ENCODE results near the gene TASOR2.
A peak's percentile ranks its signal among the peaks of the same experiment; 100 is the strongest.

The TASOR2 gene, protein sequence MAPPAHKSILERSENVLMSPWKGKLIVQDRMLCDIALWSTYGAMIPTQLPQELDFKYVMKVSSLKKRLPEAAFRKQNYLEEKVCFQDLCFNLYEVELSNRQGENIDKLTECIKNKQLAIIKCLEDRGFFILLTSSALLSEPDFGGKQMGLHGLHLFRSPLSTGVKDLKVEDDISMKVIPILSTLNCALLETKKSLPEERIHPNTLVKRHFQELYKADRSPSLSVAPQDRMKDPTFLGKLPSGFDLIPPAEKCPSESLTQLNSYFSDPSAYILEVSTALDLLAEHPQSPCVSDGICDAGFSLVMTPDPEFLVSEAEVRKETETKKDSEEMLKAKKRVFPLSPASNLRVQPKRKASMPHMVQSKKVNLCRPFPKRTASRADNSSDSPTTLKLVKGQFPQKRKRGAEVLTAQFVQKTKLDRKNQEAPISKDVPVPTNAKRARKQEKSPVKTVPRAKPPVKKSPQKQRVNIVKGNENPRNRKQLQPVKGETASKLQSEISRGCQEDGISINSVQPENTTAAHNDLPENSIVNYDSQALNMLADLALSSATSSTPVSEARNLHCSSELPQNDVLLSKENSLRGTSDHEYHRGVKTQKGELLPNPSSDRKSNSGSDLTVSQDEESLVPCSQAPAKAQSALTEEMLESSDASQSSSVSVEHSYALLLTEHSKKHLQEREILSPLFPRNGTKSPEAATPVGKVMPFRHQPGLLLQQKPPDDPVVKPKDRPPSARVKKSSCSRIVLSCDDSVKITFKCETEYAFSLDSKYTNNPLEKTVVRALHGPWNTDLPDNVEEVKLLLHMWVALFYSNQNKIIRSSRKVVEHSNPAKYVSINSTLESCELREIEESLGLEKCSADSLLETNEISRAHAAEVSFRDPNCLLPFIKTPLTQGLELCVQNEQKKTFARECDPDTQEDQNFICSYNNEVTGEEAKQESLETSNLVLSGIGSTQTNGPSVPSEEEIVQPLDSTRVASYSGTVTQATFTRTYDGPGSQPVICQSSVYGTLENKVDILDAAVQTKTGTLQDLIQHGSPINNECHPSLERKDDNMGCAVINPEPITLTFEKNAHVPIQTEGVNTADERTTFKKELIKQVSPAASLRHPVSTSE (N-terminal part only)

GRCh38 chr10:5684318-5684970 is at the start of gene TASOR2:
TSS of gene TASOR2 (plus strand) at chr10:5684838. CDS start at chr10:5720643, 35,805 bp downstream.
- peak; percentile 81 to 96 (median 92) for DNase-seq (ENCODE audit: low read depth in 2 of 3, low spot score in 2 of 3)

DNA sequence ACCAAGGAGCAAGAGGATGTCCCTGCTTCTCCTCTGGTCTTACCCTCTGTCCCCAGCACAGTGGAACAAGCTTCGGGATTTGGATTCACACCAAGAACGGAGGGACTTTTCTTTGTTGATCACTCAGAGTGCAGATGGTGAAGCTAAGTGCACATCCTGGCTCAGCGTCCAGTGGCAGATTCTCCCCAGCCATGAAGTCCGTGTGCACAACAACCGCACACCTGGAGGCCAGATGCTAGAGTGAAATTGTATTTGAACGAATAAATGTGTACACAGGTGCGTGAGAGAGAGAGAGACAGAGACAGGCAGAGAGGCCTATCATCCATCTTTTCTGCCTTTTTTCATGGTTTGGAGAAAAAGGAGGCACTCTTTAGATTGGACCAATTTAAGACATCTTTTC is 49.7 kb upstream of the TASOR2 start:
- DNase-seq (ENCODE audit: low read depth in 2 of 3, low spot score in 2 of 3) = no peak

DNA sequence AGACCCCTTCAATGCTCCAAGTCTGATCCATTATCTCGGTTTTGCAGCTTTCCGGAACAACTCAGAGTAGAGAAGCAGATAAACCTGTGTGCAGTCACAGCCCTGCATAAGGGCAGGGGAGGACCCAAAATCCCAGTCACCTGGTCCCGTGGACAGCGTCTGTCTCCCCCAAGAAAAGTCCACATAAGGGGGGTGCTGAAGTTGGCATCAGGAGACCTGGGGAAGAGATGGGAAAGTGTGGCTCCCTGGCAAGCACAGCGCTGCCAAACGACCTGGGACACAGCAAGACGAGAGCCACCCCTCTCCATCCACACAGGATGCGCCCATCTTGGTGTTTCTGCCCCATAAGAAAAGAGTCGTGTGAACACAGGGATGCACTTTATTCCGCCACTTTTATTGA is 46.1 kb upstream of the TASOR2 start:
- no peak for DNase-seq (ENCODE audit: low read depth in 2 of 3, low spot score in 2 of 3)

GRCh38 chr10:5639066-5639465 is 45.6 kb upstream of the TASOR2 start:
- no peak for DNase-seq (ENCODE audit: low read depth in 2 of 3, low spot score in 2 of 3)

DNA sequence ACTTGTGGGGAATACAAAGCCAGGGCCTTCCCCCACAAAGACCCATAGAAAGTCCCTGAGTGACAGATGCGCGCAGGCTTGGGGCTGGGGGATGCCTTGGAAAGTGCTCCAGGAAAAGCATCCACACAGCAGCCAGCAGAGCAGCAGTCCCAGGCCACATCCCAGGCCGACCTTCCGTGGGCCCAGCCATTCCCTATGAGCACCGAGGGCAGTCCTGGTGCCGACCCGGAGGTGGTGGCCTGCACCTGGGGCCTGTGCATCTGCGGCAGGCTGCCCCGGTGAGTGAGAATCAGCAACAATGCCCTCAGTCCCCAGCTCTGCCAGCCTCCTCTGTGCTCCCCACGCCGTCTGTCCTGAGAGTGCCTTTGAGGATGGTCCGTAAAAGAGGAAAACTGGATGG is 44.6 kb upstream of the TASOR2 start:
- DNase-seq (ENCODE audit: low read depth in 2 of 3, low spot score in 2 of 3) = no peak

GRCh38 chr10:5640501-5640900 is 44.1 kb upstream of the TASOR2 start:
- no peak for DNase-seq (ENCODE audit: low read depth in 2 of 3, low spot score in 2 of 3)

DNA sequence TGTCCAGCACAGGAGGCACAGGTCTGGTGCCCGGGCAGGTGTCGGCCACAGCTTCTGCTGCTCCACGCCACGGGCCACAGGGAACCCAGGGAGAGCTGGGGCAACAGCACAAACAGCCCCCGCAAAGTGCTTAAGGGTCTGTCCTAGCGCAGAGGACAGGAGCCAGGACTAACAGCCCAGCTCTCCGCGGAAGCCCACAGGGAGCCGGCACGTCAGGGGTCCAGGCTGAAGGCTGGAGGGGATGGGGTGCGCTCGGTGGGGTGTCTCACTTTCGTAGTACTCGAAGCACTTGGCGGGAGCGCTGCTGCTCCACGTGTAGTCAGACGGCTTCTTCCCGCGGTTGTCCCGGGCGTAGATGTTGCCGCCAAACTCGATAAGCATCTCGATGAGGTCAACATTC is 43.1 kb upstream of the TASOR2 start:
- no peak for DNase-seq (ENCODE audit: low read depth in 2 of 3, low spot score in 2 of 3)

DNA sequence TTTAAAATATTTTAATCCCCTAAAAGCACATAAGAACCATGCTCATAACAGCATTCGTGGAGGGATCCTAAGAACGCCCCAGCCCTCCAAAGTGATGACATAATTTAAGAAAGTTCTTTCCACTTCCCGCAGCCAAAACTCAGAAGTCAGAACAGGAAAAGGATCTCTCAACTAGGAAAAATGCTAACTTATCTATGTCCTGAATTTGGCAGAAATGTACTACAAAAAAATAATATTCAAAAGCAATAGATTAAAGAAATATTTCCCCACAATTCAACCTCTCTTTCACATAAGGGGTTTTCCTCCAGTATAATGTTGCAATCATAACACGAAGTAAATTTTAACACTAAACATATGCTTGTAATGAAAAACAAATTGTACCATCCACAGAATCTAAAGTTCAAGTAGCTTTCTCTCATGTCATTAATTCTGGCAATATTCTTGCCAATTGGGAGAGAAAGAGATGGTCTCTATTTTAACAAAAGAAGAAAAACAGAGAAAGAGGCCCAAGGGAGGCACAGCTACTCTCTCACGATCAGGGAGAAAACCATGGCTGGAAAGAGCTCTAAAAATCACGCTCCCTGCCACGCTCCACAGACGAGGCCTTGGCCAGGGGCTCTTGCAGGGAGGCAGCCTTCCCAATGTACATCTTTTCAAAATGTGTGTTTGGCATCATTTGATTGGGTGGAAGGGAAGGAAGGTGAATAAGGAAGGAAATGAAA is 41.1 kb upstream of the TASOR2 start:
- no peak for DNase-seq (ENCODE audit: low read depth in 2 of 3, low spot score in 2 of 3)

DNA sequence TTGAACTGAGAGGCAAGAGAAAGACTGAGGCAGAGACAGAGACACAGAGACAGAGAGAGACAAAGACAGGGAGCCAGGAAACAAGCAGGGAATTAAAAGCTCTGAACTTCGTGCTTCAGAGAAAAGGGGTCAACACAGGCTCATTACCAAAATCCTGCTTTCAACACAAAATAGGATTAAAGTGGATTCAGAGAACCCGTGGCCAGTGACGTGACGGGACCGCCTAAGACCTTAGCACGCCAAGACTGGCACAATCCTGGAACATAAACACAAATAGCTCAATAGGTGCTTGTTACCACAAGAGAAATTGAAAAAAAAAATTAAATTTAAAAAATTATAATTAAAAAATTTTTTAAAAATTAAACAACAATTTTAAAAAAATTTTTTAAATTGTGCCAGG is 39.7 kb upstream of the TASOR2 start:
- no peak for DNase-seq (ENCODE audit: low read depth in 2 of 3, low spot score in 2 of 3)

GRCh38 chr10:5645375-5645774 is 39.3 kb upstream of the TASOR2 start:
- DNase-seq (ENCODE audit: low read depth in 2 of 3, low spot score in 2 of 3) = no peak

- no peak for DNase-seq (ENCODE audit: low read depth in 2 of 3, low spot score in 2 of 3)
These were observed 38.6 kb upstream of the TASOR2 start for GRCh38 chr10:5645944-5646617.

DNA sequence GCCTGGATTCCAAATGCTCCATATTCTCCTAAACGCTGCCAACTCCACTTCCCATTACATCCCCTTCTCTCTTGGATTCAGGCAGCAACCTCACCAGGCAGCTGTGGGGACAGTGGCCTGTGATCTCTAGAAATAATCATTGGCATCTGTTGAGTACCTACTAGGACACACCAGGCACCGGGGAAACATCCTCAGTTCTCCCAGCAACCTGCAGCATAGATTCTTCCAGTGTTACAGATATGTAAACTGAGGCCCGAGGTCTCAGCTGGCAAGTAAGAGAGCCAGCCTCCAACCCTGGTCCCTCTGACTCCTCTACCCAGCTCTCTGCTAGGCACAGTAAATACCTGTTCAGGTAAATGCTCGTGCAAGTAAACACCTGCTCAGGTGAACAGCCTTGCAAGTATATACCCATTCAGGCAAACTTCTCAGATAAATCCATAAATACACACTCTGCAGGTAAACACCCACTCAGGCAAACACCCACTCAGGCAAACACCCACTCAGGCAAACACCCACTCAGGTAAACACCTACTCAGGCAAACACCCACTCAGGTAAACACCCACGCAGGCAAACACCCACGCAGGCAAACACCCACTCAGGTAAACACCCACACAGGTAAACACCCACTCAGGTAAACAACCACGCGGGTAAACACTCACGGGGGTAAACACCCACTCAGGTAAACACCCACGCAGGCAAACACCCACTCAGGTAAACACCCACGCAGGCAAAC is 37.0 kb upstream of the TASOR2 start:
- DNase-seq (ENCODE audit: low read depth in 2 of 3, low spot score in 2 of 3) = no peak

DNA sequence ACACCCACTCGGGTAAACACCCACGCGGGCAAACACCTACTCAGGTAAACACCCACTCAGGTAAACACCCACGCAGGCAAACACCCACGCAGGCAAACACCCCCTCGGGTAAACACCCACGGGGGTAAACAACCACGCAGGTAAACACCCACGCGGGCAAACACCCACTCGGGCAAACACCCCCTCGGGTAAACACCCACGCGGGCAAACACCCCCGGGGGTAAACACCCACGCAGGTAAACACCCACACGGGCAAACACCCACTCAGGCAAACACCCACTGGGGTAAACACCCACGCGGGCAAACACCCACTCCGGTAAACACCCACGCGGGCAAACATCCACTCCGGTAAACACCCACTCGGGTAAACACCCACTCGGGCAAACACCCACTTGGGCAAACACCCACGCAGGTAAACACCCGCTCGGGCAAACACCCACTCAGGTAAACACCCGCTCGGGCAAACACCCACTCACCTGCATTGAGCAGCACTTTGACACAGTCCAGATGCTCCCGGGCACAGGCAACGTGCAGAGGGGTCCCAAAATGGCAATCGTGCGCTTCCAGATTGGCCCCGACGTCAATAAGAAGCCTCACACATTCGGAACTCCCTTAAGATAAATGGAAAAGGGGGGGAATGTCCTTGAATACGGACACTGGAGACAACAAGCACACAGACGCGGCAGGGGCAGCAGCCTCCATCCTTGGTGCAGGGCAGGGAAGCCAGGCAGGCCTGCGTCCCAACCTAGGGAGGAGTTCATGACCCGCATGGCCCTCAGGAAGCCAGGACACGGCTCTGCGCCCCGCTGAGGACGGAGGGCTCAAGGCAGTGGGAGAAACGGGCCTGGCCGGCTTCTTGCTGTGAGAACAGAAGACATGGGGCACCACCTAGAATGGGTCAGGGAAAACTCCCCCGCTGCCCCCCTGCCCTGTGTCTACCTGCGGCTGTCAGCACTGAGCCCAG is 35.9 kb upstream of the TASOR2 start:
- DNase-seq (ENCODE audit: low read depth in 2 of 3, low spot score in 2 of 3) = no peak

DNA sequence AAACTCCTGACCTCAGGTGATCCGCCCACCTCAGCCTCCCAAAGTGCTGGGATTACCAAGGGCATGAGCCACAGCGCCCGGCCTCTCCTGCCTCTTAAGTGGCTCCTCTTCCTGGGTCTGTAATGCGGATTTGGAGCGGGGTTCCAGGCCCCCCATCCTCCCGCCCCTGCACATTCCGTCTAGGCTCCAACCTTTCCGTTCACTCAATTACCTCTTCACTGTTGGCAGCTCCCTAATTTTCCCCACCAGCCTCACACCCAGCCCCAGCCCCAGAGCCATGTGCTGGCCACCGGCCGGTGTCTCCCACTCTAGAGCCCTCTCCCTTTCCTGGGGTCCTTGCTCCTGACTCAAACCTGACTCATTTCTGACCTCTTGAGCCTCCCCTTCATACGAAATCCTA is 34.9 kb upstream of the TASOR2 start:
- DNase-seq (ENCODE audit: low read depth in 2 of 3, low spot score in 2 of 3) = no peak

DNA sequence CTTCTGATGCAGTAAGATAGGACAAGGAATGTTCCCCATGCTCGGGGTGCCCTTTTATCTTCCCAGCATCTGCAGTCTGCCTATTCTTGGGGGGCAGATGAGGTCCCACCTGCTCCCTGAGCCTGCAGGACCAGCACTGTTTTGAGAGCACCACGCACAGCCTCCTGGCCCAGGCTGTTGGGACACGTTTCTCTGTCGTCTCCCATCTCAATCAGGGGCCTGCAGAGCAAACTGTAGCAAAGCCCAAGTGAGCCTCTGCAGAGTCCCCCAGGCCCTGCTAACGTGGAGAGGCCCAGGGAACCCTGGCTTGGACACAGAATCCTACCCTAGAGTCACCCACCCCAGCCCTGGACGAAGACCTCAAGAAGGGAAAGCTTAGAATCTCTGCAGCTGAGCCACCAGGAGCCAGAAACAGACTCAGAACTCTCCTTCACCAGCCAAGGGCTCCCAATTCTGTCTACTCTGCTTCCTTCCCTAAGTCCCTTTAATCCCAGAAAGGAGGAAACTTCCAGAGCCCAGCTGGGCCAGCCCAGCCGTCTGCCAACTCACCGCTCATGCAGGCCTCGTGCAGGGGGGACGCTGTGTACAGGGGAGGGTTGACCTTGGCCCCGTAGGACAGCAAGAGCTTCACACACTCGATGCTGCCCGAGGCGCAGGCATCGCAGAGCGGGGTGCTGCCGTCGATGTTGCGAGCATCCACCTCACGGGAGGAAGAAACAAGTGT is 33.8 kb upstream of the TASOR2 start:
- DNase-seq (ENCODE audit: low read depth in 2 of 3, low spot score in 2 of 3) = no peak

DNA sequence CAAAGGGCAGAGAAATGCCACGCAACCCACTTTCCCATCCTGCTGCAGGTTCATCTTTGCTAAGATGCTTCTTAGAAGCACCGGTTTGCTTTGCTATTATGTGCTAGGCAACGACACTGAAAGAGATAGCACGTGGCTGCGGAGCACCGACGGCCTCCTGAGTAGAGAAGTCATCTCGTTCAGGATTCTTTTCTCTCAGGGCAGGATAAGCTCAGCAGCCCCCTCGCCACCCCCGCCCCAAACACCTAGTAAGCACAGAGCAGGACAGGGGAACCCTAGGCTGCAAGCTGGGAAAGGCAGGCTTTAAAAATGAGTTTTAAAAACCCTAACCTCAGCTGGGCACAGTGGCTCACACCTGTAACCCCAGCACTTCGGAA is 33.3 kb upstream of the TASOR2 start:
- no peak for DNase-seq (ENCODE audit: low read depth in 2 of 3, low spot score in 2 of 3)

GRCh38 chr10:5652746-5653145 is 31.9 kb upstream of the TASOR2 start:
- no peak for DNase-seq (ENCODE audit: low read depth in 2 of 3, low spot score in 2 of 3)

All from activated CD8-positive, alpha-beta memory T cell treated with anti-CD3 and anti-CD28 coated beads for 48 hours (primary cell).